Omental fat pad (tissue), 4 donors: ENCODE results near the gene RSBN1L. TPM values are rescaled to one million over a fixed set of nuclear protein-coding genes. Genes with fewer than 3 reads are reported as not detected.
A peak's percentile ranks its signal among the peaks of the same experiment; 100 is the strongest.
"Not testable (repeated sequence)": the region's sequence is repeated elsewhere in the genome, so short reads cannot be mapped to it uniquely, and the experiment has no call there.

Experiments
- ATAC-seq: fragments of 150-250 bp; one replicate; pipeline ENCODE4 v1.9.1; 2016; ENCODE audit warnings: mild to moderate bottlenecking, moderate library complexity; ENCODE audit not compliant: low FRiP score
- DNase-seq: peaks from one replicate; pipeline ENCODE4 v3.0.0-alpha.2; 2019; ENCODE audit warnings: low spot score
- CTCF ChIP-seq, 3 donors: fragments of 450-650 bp; IDR thresholded peaks; one replicate each; pipeline ENCODE4 v1.5.1; 2016 to 2017; ENCODE audit warnings: antibody characterized with exemption in 3 of 3, mild to moderate bottlenecking in 3 of 3, moderate library complexity in 2 of 3
- total RNA-seq, 4 donors: library from RNA; depleted of rRNA; stranded (reverse); fragments of >200 nt; gene quantifications; one replicate each; pipeline ENCODE4 v1.1.0, GENCODE V29; 2016

The RSBN1L gene
- total RNA-seq = 10 to 100 TPM in 1 of 4 donors, 1 to 10 TPM in 3; 7.5 to 31.2 (median 9.0) TPM

- ATAC-seq (peak; percentile 99), DNase-seq (peak; percentile 94)
- no peak for TF ChIP-seq CTCF (IDR thresholded peaks at IDR 0.05)
Measured at GRCh38 chr7:77696057-77696642, at the start of gene RSBN1L. RSBN1L (plus strand) TSS chr7:77696459; CDS start chr7:77696470, 11 bp downstream.

GRCh38 chr7:77648742-77649338 lies 47.4 kb upstream of the RSBN1L start:
- no peak for TF ChIP-seq CTCF (IDR thresholded peaks at IDR 0.05)
- ATAC-seq (no peak), DNase-seq (no peak)

DNA sequence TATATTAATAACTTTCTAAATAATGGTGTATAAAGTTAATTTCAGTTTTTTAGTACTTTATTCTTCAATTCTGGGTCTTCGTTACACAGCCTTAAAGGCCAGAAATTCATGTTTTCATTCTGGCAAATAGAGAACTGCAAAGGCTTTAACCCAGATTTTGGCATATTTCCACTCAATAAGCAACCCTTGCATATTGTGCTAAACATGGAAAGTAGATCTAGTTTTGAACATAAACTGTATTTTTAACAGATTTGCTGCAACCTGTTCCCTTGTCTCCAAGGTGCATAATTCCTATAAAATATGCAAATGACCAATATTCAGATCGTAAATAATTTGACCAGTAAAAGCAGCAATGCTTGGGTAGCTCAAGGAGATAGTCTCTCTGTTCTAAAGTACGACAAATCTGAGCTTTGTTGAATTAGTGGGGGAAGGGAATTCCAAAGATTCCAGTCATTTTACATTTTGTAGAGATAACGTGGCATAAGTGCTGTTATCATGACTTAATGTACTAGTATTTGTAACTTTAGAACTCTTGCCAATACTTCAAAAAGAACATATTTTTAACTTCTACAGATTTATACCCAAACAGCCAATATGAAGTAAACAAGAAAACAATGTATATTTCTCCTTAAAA lies 46.4 kb upstream of the RSBN1L start:
- ATAC-seq = no peak
- DNase-seq = no peak
- no peak for TF ChIP-seq CTCF (IDR thresholded peaks at IDR 0.05)

- ATAC-seq = no peak
- no peak for DNase-seq
Measured at GRCh38 chr7:77651575-77652162, 44.6 kb upstream of the RSBN1L start.

GRCh38 chr7:77652826-77653225 lies 43.4 kb upstream of the RSBN1L start:
- DNase-seq, ATAC-seq: not testable (repeated sequence)

More at GRCh38 chr7:77651575-77652162, 44.6 kb upstream of the RSBN1L start:
- no peak for TF ChIP-seq CTCF (IDR thresholded peaks at IDR 0.05)

DNA sequence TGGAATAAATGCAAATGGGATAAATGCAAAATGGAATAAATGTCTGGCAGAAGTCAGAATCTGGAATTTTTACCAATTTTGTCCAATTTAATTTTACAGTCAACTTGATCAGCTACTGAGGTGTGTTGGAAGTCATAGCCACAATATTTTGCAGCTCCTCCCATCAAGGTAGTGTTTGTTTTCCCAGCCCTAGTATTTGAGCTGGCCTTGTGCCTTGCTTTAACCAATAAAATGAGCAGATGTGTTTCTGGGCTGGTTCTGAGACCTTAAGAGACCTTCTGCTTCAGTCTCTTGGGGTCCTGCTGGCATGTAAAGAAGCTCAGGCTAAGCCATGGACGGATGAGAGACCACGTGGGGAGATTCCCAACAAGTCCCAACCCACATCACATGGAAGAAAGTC lies 42.7 kb upstream of the RSBN1L start:
- ATAC-seq (no peak), DNase-seq (no peak)
- TF ChIP-seq CTCF (IDR thresholded peaks at IDR 0.05) = no peak

- no peak for ATAC-seq
- no peak for TF ChIP-seq CTCF (IDR thresholded peaks at IDR 0.05)
- no peak for DNase-seq
Measured at GRCh38 chr7:77655356-77655755, 40.9 kb upstream of the RSBN1L start.
